Glutamatergic neuron (in vitro differentiated cells): ENCODE results near the gene F10. TPM values are rescaled to one million over a fixed set of nuclear protein-coding genes. Genes with fewer than 3 reads are reported as not detected.

Experiments
- DNase-seq: peaks from one replicate; pipeline ENCODE4 v3.0.0; 2022
- H3K27ac Mint-ChIP-seq: one replicate; pipeline ENCODE4 v1.8.0; 2020; ENCODE audit warnings: mild to moderate bottlenecking, mixed read lengths, inconsistent platforms; ENCODE audit not compliant: unreplicated experiment
- H3K27me3 Mint-ChIP-seq: one replicate; pipeline ENCODE4 v1.8.0; 2020; ENCODE audit warnings: mild to moderate bottlenecking, moderate library complexity, mixed read lengths, inconsistent platforms; ENCODE audit not compliant: unreplicated experiment
- H3K36me3 Mint-ChIP-seq: one replicate; pipeline ENCODE4 v1.8.0; 2020; ENCODE audit warnings: mild to moderate bottlenecking, mixed read lengths, inconsistent platforms; ENCODE audit not compliant: unreplicated experiment
- H3K4me1 Mint-ChIP-seq: one replicate; pipeline ENCODE4 v1.8.0; 2020; ENCODE audit warnings: mild to moderate bottlenecking, low read depth, mixed read lengths, inconsistent platforms; ENCODE audit not compliant: unreplicated experiment
- H3K4me3 Mint-ChIP-seq: one replicate; pipeline ENCODE4 v1.8.0; 2020; ENCODE audit warnings: mild to moderate bottlenecking, mixed read lengths, inconsistent platforms; ENCODE audit not compliant: unreplicated experiment
- H3K9me3 Mint-ChIP-seq: one replicate; pipeline ENCODE4 v1.8.0; 2020; ENCODE audit warnings: mild to moderate bottlenecking, moderate library complexity, mixed read lengths, inconsistent platforms; ENCODE audit not compliant: unreplicated experiment
- total RNA-seq: library from RNA; stranded (reverse); fragmentation: NEBNext Ultra II Directional; extraction: Animal tissue kit (Norgen Biotek cat#: 25700); gene quantifications from one replicate; pipeline ENCODE4 v1.2.1, GENCODE V29; 2021; ENCODE audit not compliant: unreplicated experiment
- TF ChIP-seq, protein P1 (sequence below): fragments of 200-600 bp; sonication (generic); IDR thresholded peaks from one replicate; pipeline ENCODE4 v1.5.0; 2021; ENCODE audit not compliant: partially characterized antibody, unreplicated experiment

F10 gene
- total RNA-seq, 1 donor from 2014 or later = 0.74 TPM

DNA sequence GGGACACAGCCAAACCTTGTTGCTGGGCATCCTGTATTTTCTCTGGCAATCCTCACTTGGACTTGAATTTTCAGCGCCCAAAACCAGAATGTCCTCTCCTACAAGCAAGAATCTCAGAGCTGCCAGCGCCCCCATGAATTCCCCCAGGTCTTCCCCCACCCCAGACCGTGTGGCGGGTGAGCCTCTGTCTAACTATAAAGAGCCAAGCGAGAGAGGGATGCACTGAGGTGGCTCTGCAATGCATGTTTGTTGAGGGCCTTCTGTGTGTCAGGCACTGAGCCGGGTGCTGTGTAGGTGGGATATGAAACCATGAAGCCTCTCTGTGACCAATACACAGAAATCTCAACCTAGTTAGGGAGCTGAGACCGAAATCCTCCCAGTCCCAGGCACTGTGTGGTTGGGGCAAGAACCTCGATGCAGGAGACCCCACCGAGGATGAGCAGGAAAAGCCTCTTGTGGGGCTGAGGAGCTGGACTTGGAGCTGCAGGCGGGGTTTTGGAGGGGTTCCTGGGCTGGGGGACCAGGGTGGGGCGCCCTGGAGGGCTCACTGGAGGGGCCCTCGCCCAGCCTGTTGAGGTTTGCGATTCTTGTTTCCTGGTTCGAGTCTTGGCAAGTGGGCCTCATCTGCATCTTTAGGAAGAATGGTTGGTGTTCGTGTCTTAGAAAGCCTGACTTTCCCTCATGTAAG is 23.5 kb downstream of the F10 start:
- Mint-ChIP-seq H3K27ac (no peak overlapping the region), H3K4me3 (no peak overlapping the region), H3K9me3 (peaks cover 4% of the 10 kb centered on the region), H3K27me3 (peaks cover 6% of the 10 kb centered on the region), H3K4me1 (peaks cover 3% of the 10 kb centered on the region), H3K36me3 (no peaks in the 10 kb centered on the region)
- TF ChIP-seq, protein P1, sequence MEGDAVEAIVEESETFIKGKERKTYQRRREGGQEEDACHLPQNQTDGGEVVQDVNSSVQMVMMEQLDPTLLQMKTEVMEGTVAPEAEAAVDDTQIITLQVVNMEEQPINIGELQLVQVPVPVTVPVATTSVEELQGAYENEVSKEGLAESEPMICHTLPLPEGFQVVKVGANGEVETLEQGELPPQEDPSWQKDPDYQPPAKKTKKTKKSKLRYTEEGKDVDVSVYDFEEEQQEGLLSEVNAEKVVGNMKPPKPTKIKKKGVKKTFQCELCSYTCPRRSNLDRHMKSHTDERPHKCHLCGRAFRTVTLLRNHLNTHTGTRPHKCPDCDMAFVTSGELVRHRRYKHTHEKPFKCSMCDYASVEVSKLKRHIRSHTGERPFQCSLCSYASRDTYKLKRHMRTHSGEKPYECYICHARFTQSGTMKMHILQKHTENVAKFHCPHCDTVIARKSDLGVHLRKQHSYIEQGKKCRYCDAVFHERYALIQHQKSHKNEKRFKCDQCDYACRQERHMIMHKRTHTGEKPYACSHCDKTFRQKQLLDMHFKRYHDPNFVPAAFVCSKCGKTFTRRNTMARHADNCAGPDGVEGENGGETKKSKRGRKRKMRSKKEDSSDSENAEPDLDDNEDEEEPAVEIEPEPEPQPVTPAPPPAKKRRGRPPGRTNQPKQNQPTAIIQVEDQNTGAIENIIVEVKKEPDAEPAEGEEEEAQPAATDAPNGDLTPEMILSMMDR = no peak
- DNase-seq = no peak

DNA sequence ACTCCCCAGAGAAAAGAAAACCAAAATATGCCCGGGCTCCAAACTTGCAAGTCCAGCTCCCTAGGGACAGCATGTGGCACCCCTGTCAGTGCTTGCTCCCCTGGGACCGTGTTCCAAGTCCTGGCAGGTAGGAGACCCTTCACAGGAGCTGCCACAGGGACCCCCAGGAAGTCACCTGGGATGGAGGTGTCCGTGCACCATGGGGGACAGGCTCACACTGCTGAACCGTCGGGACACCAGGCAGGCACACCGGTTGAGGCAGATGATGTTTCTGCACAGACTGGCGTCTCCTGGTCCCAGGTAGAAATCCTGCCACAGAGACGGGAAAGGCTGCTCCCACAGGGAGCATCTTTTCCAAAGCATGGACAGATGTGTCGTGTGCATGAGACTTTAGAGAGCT is 24.2 kb downstream of the F10 start:
- peaks cover 3% of the 10 kb centered on the region for H3K4me1 Mint-ChIP-seq
- DNase-seq = no peak
- no peak overlapping the region for H3K4me3 Mint-ChIP-seq
- TF ChIP-seq, protein P1 = no peak
- no peak overlapping the region for H3K27ac Mint-ChIP-seq
- peaks cover 4% of the 10 kb centered on the region for H3K9me3 Mint-ChIP-seq
- peaks cover 6% of the 10 kb centered on the region for H3K27me3 Mint-ChIP-seq
- no peaks in the 10 kb centered on the region for H3K36me3 Mint-ChIP-seq

DNA sequence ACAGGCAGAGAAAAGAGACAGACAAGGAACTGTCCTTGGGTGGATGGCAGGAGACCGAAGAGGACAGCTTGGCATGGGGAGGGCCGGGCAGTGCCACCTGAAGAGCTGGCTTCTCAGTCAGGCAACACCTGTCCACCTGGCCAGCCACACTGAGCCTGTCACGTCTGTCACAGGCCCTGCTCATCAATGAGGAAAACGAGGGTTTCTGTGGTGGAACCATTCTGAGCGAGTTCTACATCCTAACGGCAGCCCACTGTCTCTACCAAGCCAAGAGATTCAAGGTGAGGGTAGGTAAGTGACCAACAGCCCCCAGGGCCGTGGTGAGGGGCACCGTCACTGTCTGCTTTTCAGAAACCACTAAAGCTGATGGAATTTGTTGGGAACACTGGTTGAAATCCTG is 24.6 kb downstream of the F10 start:
- TF ChIP-seq, protein P1 = no peak
- H3K4me3 Mint-ChIP-seq = no peak overlapping the region
- H3K9me3 Mint-ChIP-seq = peaks cover 5% of the 10 kb centered on the region
- H3K36me3 Mint-ChIP-seq = no peaks in the 10 kb centered on the region
- no peak overlapping the region for H3K27ac Mint-ChIP-seq
- peaks cover 3% of the 10 kb centered on the region for H3K4me1 Mint-ChIP-seq
- peaks cover 6% of the 10 kb centered on the region for H3K27me3 Mint-ChIP-seq
- no peak for DNase-seq

DNA sequence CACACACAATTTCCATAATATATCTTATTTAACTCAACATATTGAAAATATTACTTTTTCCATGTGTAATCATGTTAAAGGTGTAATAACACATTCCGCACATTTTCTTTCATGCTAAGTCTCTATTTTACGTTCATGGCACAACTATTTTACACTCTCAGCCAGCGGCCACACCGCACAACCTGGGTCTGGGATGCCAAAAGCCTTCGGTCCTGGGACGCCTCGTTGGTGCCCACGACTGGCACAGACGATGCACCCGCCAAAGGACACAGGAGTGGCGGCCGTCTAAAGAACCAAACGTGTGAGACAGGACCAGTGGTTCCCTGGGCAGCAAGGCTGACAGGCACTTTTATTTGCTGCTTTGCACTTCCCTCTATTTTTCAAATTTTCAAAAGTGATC is 25.8 kb downstream of the F10 start:
- DNase-seq = no peak
- peaks cover 10% of the 10 kb centered on the region for H3K27me3 Mint-ChIP-seq
- H3K9me3 Mint-ChIP-seq = peaks cover 9% of the 10 kb centered on the region

DNA sequence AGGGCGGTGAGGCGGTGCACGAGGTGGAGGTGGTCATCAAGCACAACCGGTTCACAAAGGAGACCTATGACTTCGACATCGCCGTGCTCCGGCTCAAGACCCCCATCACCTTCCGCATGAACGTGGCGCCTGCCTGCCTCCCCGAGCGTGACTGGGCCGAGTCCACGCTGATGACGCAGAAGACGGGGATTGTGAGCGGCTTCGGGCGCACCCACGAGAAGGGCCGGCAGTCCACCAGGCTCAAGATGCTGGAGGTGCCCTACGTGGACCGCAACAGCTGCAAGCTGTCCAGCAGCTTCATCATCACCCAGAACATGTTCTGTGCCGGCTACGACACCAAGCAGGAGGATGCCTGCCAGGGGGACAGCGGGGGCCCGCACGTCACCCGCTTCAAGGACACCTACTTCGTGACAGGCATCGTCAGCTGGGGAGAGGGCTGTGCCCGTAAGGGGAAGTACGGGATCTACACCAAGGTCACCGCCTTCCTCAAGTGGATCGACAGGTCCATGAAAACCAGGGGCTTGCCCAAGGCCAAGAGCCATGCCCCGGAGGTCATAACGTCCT is 26.4 kb downstream of the F10 start:
- TF ChIP-seq, protein P1 = no peak
- no peak overlapping the region for H3K27ac Mint-ChIP-seq
- no peak for DNase-seq
- H3K36me3 Mint-ChIP-seq = peaks cover 5% of the 10 kb centered on the region
- no peak overlapping the region for H3K4me3 Mint-ChIP-seq
- peaks cover 10% of the 10 kb centered on the region for H3K27me3 Mint-ChIP-seq
- H3K4me1 Mint-ChIP-seq = peaks cover 5% of the 10 kb centered on the region
- peaks cover 10% of the 10 kb centered on the region for H3K9me3 Mint-ChIP-seq

More for the DNA sequence above, 25.8 kb downstream of the F10 start:
- Mint-ChIP-seq H3K4me3 (no peak overlapping the region), H3K4me1 (peaks cover 5% of the 10 kb centered on the region), H3K27ac (no peak overlapping the region), H3K36me3 (peaks cover 5% of the 10 kb centered on the region)
- TF ChIP-seq, protein P1 = no peak
